ENCODE results near the gene C19orf25. TPM values are rescaled to one million over a fixed set of nuclear protein-coding genes. Genes with fewer than 3 reads are reported as not detected.

C19orf25 gene
- total RNA-seq, 1 donor = 30.0 TPM

DNA sequence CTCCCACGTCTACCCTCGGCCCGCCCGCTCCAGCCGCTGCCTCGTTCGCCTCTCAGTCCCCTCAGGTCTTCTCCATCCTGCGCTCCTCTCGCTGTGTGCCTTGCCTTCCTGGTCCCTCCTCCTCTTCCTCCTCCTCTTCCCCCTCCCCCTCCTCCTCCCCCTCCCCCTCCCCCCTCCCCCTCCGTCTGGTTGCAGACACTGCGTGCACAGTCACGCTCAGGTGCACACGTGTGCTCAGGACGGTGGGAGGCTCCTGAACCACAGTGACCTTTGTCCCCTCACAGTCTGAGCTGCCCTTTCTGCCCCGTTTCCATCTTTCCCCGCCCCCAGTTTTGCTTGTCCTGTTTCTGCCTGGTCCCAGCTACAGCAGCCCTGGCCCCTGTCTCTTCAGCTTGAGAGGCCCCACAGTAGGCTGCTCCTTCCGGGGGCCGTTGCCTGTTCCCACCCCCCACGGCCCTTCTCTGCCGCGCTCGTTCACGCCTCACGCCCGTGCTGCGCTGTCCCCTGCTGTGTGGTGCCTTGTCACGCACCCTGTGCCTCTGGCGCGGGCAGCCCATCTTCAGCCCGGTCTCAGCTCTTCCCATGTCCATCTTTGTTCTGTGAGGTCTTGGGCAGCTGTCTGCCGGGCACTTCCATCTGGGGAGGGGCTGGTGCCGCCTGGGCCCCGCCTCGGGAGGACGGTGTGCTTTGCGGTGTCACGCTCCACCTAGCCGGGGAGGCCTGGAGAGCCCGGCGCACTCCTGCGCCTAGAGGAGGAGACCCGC, 54.6 kb downstream of the C19orf25 start:
- no peak overlapping the region for H3K27ac ChIP-seq (ENCODE audit: low read depth, low read length)
- no peaks in the 10 kb centered on the region for H3K9me3 ChIP-seq (ENCODE audit: low read depth, low read length)
- H4K20me1 ChIP-seq (ENCODE audit: insufficient read depth, low read length) = peaks cover 38% of the 10 kb centered on the region
- H3K4me1 ChIP-seq (ENCODE audit: insufficient read depth, low read length) = no peaks in the 10 kb centered on the region
- DNase-seq (ENCODE audit: insufficient read length, low spot score, missing footprints) = no peak
- H3K4me3 ChIP-seq (ENCODE audit: insufficient read depth, low read length) = no peak overlapping the region
- H3K4me2 ChIP-seq (ENCODE audit: insufficient read depth, low read length) = no peak overlapping the region
- peaks cover 85% of the 10 kb centered on the region for H3K79me2 ChIP-seq (ENCODE audit: insufficient read depth, low read length)
- peaks cover 81% of the 10 kb centered on the region for H3K36me3 ChIP-seq (ENCODE audit: insufficient read depth, low read length)
- no peak for TF ChIP-seq CTCF (IDR thresholded peaks at IDR 0.05; ENCODE audit: extremely low read depth, low read depth, low read length)
- no peak overlapping the region for H2AFZ ChIP-seq (ENCODE audit: low read length)
- H3K27me3 ChIP-seq (ENCODE audit: insufficient read depth, low read length) = no peaks in the 10 kb centered on the region

GRCh38 chr19:1423436-1424191, 55.4 kb downstream of the C19orf25 start:
- Histone ChIP-seq H3K4me3 (ENCODE audit: insufficient read depth, low read length) (no peak overlapping the region), H3K27me3 (ENCODE audit: insufficient read depth, low read length) (no peaks in the 10 kb centered on the region), H3K27ac (ENCODE audit: low read depth, low read length) (no peak overlapping the region), H4K20me1 (ENCODE audit: insufficient read depth, low read length) (peaks cover 41% of the 10 kb centered on the region), H2AFZ (ENCODE audit: low read length) (no peak overlapping the region), H3K4me2 (ENCODE audit: insufficient read depth, low read length) (no peak overlapping the region), H3K9me3 (ENCODE audit: low read depth, low read length) (no peaks in the 10 kb centered on the region), H3K4me1 (ENCODE audit: insufficient read depth, low read length) (no peaks in the 10 kb centered on the region), H3K79me2 (ENCODE audit: insufficient read depth, low read length) (peaks cover 90% of the 10 kb centered on the region), H3K36me3 (ENCODE audit: insufficient read depth, low read length) (peaks cover 81% of the 10 kb centered on the region)
- no peak for DNase-seq (ENCODE audit: insufficient read length, low spot score, missing footprints)
- no peak for TF ChIP-seq CTCF (IDR thresholded peaks at IDR 0.05; ENCODE audit: extremely low read depth, low read depth, low read length)

Other genes with a start within 250 kb of the C19orf25 start
- gene CBARP, start 241.2 kb downstream of the C19orf25 start, total RNA-seq = 1.8 and 2.9 TPM in 2 replicates
- 12.4 and 13.8 TPM in 2 replicates for gene ATP5F1D, start 237.5 kb downstream of the C19orf25 start, total RNA-seq
- 14.4 and 19.9 TPM in 2 replicates for gene MIDN, start 230.6 kb downstream of the C19orf25 start, total RNA-seq
- gene CIRBP, start 209.9 kb downstream of the C19orf25 start, total RNA-seq = 300 and 380 TPM in 2 replicates
- gene FAM174C, start 203.7 kb downstream of the C19orf25 start, total RNA-seq = 21.8 and 25.0 TPM in 2 replicates
- gene EFNA2, start 193.3 kb downstream of the C19orf25 start, total RNA-seq = not detected in 2 replicates
- gene NDUFS7, start 95.3 kb downstream of the C19orf25 start, total RNA-seq = 40.4 and 46.0 TPM in 2 replicates
- 25.0 and 29.2 TPM in 2 replicates for gene GAMT, start 77.7 kb downstream of the C19orf25 start, total RNA-seq
- 40.9 and 44.5 TPM in 2 replicates for gene DAZAP1, start 71.6 kb downstream of the C19orf25 start, total RNA-seq
- gene RPS15, start 40.8 kb downstream of the C19orf25 start, total RNA-seq = 304 and 318 TPM in 2 replicates
- 0.29 and 0.36 TPM in 2 replicates for gene APC2, start 29.1 kb downstream of the C19orf25 start, total RNA-seq
- 1.4 and 2.4 TPM in 2 replicates for gene PCSK4, start 11.1 kb upstream of the C19orf25 start, total RNA-seq
- 1.2 and 1.8 TPM in 2 replicates for gene REEP6, start 12.0 kb upstream of the C19orf25 start, total RNA-seq
- gene ADAMTSL5, start 33.8 kb upstream of the C19orf25 start, total RNA-seq = 0.29 and 1.1 TPM in 2 replicates
- gene PLK5, start 44.9 kb upstream of the C19orf25 start, total RNA-seq = under 0.01 TPM in 1 of 2 replicates, not detected in the other
- gene MEX3D, start 89.1 kb upstream of the C19orf25 start, total RNA-seq = 38.0 and 47.0 TPM in 2 replicates
- gene MBD3, start 113.7 kb upstream of the C19orf25 start, total RNA-seq = 76.9 and 78.5 TPM in 2 replicates
- gene UQCR11, start 126.2 kb upstream of the C19orf25 start, total RNA-seq = 37.4 and 39.4 TPM in 2 replicates
- 46.6 and 55.0 TPM in 2 replicates for gene TCF3, start 173.4 kb upstream of the C19orf25 start, total RNA-seq